Activated CD8-positive, alpha-beta memory T cell treated with anti-CD3 and anti-CD28 coated beads, Interleukin-2, amount 10 ng/mL, durations not matched to agents 7 days and 5 days (primary cell): ENCODE data around the gene TRIM29. TPM values are rescaled to one million over a fixed set of nuclear protein-coding genes. Genes with fewer than 3 reads are reported as not detected.

ENCODE experiments used
- ATAC-seq: fragments of 150-1000 bp; cut with Tn5 transposase; one replicate; pipeline ENCODE4 v1.10.0; 2021; ENCODE audit warnings: moderate library complexity
- CTCF ChIA-PET: fragments of 350-600 bp; sonication (Branson Sonifier 250); formaldehyde crosslinking; loops from one replicate; lab custom pipeline; 2021; ENCODE audit warnings: antibody characterized with exemption; lab: Charles Lee
- DNase-seq: peaks from one replicate; pipeline ENCODE4 v3.0.0-alpha.2; 2020
- H3K27ac Mint-ChIP-seq: one replicate; pipeline ENCODE4 v1.8.0; 2021; ENCODE audit warnings: mild to moderate bottlenecking, mixed read lengths
- H3K27me3 Mint-ChIP-seq: one replicate; pipeline ENCODE4 v1.8.0; 2021; ENCODE audit warnings: mixed read lengths
- H3K36me3 Mint-ChIP-seq: one replicate; pipeline ENCODE4 v1.8.0; 2021; ENCODE audit warnings: mild to moderate bottlenecking, mixed read lengths
- H3K4me1 Mint-ChIP-seq: one replicate; pipeline ENCODE4 v1.8.0; 2021; ENCODE audit warnings: mixed read lengths
- H3K4me3 Mint-ChIP-seq: one replicate; pipeline ENCODE4 v1.8.0; 2021; ENCODE audit warnings: mild to moderate bottlenecking, moderate library complexity, mixed read lengths
- H3K9me3 Mint-ChIP-seq: one replicate; pipeline ENCODE4 v1.8.0; 2022; ENCODE audit warnings: low read depth, mixed read lengths
- total RNA-seq, 2 experiments: library from RNA; stranded (reverse); gene quantifications; one replicate each; pipeline ENCODE4 v1.2.3, GENCODE V29; 2021

Gene TRIM29
- total RNA-seq, 2 experiments from 2014 or later = not detected

DNA sequence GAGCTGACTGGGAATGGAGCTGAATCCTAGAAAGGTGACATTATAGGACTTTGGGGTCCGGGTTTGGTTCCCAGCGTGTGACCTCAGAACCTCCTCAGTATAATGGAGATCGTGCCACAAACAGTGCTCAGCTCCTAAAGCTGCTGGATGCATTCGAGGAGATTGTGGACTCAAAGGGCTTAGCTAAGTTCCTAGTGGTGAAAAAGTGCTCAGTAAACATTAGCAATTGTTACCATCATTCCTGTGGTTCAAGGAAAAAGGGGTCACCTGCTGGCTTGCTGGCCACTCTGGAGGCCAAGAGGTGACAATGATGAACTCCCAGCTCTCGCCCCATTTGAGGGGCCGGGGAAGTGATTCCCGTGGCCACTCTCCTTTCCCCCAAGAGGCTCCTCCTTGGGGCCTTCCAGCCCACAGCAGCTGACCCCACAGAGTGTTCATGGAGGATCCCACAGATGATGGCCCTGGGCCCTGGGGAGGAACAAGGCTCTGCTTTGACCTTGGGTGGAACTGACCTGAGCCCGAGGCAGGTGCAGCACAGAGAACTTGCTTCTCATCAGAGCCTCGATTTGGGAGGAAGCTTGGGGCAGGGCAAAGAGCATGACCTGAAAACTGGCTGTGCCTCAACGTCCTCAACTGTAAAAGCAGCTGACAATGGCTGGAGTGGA lies 40.1 kb downstream of the TRIM29 start:
- no peak for DNase-seq
- no peak overlapping the region for H3K4me3 Mint-ChIP-seq
- no peaks in the 10 kb centered on the region for H3K36me3 Mint-ChIP-seq

DNA sequence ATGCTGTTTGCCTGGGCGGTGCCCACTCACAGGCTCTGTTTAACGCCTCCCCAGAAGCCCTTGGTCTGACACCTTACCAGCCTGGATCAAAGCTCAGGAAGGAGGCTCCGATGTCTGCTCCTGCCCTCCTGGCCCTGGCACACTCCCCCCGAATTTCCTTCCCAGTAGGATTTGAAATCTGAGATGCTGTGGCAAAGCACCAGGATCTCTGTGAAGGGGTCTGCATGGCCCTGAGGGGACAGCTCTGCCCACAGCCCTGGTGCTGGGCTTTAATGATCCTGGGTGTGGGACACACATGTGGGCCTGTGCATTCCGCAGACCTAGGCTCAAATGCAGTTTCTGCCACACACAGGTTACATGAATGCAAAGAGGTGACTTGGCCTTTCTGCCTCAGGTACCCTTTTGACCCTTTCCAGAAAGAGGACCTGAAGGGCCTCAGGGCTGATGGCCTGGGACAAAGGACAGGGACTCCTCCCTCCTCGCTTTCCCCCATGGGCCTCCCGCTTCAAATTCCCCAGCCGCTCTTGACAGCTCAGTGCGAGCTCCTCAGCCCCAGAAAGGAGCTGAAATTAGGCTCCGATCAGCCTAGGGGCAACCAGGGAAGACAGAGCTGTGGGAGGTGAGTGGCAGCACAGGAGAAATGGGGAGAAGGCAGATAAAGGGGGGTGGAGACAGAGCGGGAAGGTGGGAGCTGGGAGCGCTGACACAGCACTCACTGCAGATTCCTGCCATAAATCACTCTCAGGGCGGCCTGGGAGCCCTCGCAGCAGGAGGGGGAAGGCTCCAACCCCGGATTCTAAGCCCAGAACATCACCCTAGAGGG lies 41.3 kb downstream of the TRIM29 start:
- no peak overlapping the region for H3K4me3 Mint-ChIP-seq
- ATAC-seq = no peak
- no peak overlapping the region for H3K27ac Mint-ChIP-seq
- no peak for DNase-seq
- peaks cover 23% of the 10 kb centered on the region for H3K27me3 Mint-ChIP-seq
- CTCF ChIA-PET = interaction anchor here (1.9 kb wide), 1 partner anchor 12 kb away, joined by 9 read pairs; no protein-coding TSS in a partner anchor
- no peaks in the 10 kb centered on the region for H3K36me3 Mint-ChIP-seq
- no peaks in the 10 kb centered on the region for H3K4me1 Mint-ChIP-seq
- no peaks in the 10 kb centered on the region for H3K9me3 Mint-ChIP-seq

More for the DNA sequence above, 40.1 kb downstream of the TRIM29 start:
- CTCF ChIA-PET = interaction anchor here (0.7 to 1.9 kb wide), 3 partner anchors 10 to 23 kb away, joined by 3 to 9 read pairs (median 3); no protein-coding TSS in a partner anchor
- H3K27me3 Mint-ChIP-seq = peaks cover 23% of the 10 kb centered on the region
- H3K27ac Mint-ChIP-seq = no peak overlapping the region
- ATAC-seq = no peak
- H3K4me1 Mint-ChIP-seq = no peaks in the 10 kb centered on the region
- H3K9me3 Mint-ChIP-seq = no peaks in the 10 kb centered on the region

DNA sequence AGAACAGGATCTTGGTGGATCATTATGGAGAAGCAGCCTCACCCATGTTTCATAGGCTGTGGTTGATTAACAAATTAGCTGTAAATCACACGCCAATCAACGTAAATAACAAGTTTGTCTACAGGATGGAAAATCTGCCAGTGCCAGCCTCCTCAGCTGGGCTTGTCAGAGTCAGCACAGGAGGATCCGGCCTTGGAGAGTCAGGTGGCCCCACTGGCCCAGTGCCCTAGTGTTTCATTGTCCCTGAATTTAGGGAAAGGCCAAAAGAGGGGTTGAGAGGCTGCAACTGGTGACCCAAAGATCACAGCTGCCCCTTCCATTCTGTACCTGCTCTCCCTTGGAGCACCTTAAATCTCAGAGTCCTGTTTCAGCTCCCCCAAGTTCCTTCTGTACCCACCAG lies 42.4 kb downstream of the TRIM29 start:
- Mint-ChIP-seq H3K27ac (no peak overlapping the region), H3K36me3 (no peaks in the 10 kb centered on the region), H3K4me1 (no peaks in the 10 kb centered on the region), H3K9me3 (no peaks in the 10 kb centered on the region), H3K27me3 (peaks cover 19% of the 10 kb centered on the region), H3K4me3 (no peak overlapping the region)
- ATAC-seq (no peak), DNase-seq (no peak)
- CTCF ChIA-PET = interaction anchor here (1.2 kb wide), 1 partner anchor 13 kb away, joined by 4 read pairs; no protein-coding TSS in a partner anchor

DNA sequence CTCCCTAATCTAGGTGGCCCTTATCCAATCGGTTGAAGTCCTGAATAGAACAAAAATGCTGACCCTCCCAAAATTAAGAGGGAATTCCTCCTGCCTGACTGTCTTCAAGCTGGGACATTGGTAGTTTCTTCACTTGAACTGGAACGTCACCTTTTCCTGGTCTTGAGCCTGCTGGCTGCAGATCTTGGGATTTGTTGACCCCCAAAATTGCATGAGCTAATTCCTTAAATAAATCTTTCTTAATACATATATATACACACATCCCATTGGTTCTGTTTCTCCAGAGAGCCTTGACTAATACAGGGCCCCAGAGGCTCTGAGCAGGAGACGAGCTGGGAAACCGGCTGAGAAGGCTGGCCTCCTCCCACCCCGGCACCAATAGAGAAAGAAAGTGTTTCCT lies 46.2 kb downstream of the TRIM29 start:
- H3K27ac Mint-ChIP-seq = no peak overlapping the region
- CTCF ChIA-PET = interaction anchor here (1.3 kb wide), 1 partner anchor 16 kb away, joined by 4 read pairs; no protein-coding TSS in a partner anchor
- no peak for ATAC-seq

DNA sequence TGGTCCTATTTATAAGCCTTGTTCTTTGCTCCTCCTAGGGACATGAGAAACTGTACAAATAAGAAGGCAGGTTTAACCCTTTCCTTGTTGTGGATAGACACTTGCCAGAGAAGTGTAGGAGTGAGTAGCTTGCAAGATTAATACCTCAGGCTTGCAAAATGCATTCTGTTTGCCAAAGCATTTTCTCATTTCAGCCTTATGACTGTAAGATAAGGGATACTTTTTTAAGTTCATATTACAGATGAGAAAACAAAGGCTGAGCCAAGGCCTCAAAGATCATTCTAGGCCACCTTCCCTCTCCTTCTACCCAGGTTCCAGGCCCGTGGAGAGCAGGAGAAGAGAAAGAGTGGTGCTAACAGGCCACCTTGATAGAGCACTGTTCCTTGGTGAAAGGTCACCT lies 46.8 kb downstream of the TRIM29 start:
- Mint-ChIP-seq H3K36me3 (no peaks in the 10 kb centered on the region), H3K27ac (no peak overlapping the region), H3K27me3 (peaks cover 11% of the 10 kb centered on the region), H3K9me3 (no peaks in the 10 kb centered on the region), H3K4me3 (no peak overlapping the region), H3K4me1 (peaks cover 7% of the 10 kb centered on the region)
- ATAC-seq (no peak), DNase-seq (no peak)
- CTCF ChIA-PET = interaction anchor here (1.3 kb wide), 1 partner anchor 17 kb away, joined by 4 read pairs; no protein-coding TSS in a partner anchor

More for the DNA sequence above, 46.2 kb downstream of the TRIM29 start:
- no peaks in the 10 kb centered on the region for H3K36me3 Mint-ChIP-seq
- no peak overlapping the region for H3K4me3 Mint-ChIP-seq
- peaks cover 7% of the 10 kb centered on the region for H3K4me1 Mint-ChIP-seq
- peaks cover 14% of the 10 kb centered on the region for H3K27me3 Mint-ChIP-seq
- no peak for DNase-seq
- no peaks in the 10 kb centered on the region for H3K9me3 Mint-ChIP-seq

DNA sequence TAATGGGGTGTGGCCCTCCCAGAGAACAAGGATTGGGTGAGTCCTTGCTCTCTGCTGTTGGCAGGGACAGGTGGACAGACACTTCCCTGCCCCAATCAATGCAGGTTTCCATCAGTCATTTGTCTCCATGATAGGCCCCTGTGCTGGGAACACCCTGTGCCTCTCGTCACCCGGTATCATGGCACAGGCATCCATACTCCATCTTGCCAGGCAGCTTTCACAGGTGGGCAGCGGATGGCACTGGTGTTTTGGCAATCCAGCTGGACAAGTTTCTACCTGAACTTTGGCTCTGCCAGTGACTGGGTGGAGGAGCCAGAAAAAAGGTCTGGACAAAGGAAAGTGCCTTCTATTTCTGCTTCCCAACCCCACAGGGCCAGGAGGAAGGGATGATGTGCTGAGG lies 47.5 kb downstream of the TRIM29 start:
- peaks cover 4% of the 10 kb centered on the region for H3K9me3 Mint-ChIP-seq
- H3K27ac Mint-ChIP-seq = no peak overlapping the region
- H3K4me3 Mint-ChIP-seq = no peak overlapping the region
- ATAC-seq = no peak
- no peak for DNase-seq
- H3K36me3 Mint-ChIP-seq = peaks cover 4% of the 10 kb centered on the region
- CTCF ChIA-PET = no interaction called here
- H3K4me1 Mint-ChIP-seq = peaks cover 7% of the 10 kb centered on the region
- H3K27me3 Mint-ChIP-seq = peaks cover 7% of the 10 kb centered on the region

DNA sequence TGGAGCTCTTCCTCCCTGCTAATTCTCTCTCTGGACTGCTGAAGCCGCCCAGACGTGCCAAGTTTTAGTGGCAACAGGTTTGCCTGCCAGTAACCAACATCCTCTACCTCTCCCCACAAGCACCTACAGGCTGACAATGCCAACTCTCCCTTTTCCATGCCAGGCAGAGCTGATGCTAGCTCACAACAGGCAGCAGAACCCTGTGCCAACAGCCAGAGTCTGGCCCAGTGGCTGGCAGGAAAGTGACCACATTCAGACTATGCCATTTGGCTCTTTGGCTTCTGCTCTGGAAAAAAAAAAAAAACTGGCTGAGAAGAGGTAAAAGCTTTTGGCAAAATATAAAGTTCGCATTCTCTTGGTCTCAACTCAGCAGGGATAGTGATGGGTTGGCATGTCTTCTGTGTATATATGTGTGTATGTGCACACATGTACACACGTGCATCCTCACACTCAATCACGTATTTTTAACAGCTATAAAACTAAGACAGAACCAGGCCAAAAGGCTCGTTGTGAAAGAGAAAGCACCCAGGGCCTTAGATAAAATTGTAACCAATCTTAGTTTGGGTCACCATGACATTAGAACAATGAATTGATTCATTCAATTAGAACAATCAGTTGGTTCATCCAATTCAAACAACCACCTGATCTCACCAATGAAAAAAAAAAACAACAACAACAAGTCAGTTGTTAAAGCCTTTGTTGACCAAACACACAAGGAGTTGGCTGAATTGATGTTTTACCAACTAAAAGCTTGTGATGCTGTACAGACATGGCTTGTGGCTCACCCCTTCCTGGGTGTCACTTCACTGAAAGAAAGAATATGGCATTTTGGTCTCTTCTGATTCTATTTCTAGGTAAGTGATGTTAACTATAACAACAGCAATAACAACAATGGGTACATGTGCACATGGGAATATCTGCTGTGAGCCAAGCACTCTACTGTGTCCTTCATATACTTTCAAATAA lies 48.6 kb downstream of the TRIM29 start:
- no peak for DNase-seq
- peaks cover 7% of the 10 kb centered on the region for H3K4me1 Mint-ChIP-seq
- H3K27ac Mint-ChIP-seq = no peak overlapping the region
- no peak for ATAC-seq
- H3K4me3 Mint-ChIP-seq = no peak overlapping the region
- peaks cover 6% of the 10 kb centered on the region for H3K9me3 Mint-ChIP-seq
- peaks cover 5% of the 10 kb centered on the region for H3K36me3 Mint-ChIP-seq
- peaks cover 7% of the 10 kb centered on the region for H3K27me3 Mint-ChIP-seq
- CTCF ChIA-PET = interaction anchor here (1.3 to 1.4 kb wide), 2 partner anchors 9 to 19 kb away, joined by 3 to 4 read pairs; no protein-coding TSS in a partner anchor

DNA sequence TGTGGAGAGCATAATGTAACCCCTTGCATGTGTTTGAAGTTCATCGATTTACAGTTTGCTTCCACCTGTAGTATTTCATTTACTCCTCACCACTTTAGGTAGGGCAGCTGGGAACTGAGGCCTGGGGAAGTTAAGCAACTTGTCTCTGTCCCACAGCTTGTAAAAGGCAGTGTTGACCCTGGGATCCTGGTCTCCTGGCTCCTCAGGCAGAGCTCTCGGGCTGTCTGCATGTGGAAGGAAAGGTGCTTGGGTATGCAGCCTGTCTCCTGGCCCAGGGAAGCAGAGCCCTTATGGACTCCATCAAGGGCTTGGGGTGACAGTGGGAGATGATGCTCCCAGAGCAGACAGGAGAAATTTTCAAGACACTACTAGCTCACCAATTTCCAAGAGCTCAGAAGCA lies 49.9 kb downstream of the TRIM29 start:
- no peak overlapping the region for H3K27ac Mint-ChIP-seq

DNA sequence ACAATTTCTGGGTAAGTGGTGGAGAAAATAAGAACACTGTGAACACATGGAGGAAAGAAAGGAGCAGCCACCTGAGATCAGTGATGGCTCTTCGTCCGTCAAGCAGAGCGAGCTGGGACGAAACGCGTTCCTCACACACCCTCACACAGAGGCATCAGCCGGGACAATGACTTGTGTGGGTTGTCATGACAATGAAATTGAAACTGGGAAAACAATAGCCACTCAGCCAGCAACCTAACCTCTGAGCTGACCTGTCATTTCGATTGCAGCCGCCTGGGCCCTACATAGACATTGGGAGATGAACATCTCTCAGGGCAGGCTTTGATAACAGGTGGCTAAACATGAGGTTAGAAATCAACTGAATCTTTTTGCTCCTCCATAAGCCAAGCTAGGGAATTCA lies 51.3 kb downstream of the TRIM29 start:
- Mint-ChIP-seq H3K27ac (no peak overlapping the region), H3K4me1 (peaks cover 7% of the 10 kb centered on the region), H3K36me3 (peaks cover 15% of the 10 kb centered on the region), H3K4me3 (no peak overlapping the region), H3K27me3 (peaks cover 3% of the 10 kb centered on the region), H3K9me3 (peaks cover 15% of the 10 kb centered on the region)
- DNase-seq = no peak
- CTCF ChIA-PET = no interaction called here
- no peak for ATAC-seq

More for the DNA sequence above, 49.9 kb downstream of the TRIM29 start:
- DNase-seq (no peak), ATAC-seq (no peak)
- H3K9me3 Mint-ChIP-seq = peaks cover 12% of the 10 kb centered on the region
- no peak overlapping the region for H3K4me3 Mint-ChIP-seq
- H3K27me3 Mint-ChIP-seq = peaks cover 7% of the 10 kb centered on the region
- H3K4me1 Mint-ChIP-seq = peaks cover 7% of the 10 kb centered on the region
- CTCF ChIA-PET = interaction anchor here (1.0 to 1.4 kb wide), 3 partner anchors 10 to 359 kb away, joined by 3 to 4 read pairs (median 3); partner anchors contain the start of gene NECTIN1
- peaks cover 11% of the 10 kb centered on the region for H3K36me3 Mint-ChIP-seq

DNA sequence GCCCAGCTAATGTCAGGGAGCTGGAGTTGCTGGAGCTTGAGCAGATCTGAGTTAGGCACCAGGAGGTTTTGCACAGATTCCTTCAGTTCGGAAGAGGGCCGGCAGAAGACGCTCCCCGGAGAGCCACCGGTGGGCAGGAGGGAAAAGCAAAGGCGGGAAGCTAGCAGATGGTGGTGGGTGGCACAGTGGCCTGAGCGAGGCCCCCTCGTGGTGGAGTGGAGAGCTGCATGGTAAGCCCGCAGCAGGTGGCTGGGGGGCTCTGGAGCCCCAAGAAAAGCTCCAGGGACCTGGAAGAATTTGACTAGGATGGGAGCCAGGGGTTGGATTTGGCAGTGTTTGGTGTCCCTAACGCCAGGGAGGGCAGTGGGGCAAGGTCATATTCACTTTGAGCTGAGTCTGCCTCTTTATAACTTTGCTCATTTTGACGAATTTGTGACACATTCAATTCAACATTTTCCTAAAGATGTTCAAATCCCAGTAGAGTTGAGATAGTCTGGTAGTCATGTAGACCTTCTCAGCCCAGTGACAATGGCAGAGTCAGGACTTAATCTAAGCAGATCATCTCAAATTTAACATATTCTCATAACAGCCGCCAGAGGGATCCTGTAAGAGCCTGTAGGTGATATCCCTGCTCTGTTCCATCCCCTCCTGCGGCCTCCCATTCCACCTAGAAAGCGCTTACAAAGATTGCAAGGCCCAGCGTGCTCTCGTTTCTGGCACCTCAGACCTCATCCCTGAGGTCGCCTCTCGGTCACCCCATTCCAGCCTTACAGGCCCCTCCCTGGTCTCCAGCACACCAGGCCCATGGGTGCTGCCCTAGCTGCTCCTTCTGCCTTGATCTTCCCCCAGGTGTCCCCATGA lies 57.9 kb downstream of the TRIM29 start:
- DNase-seq (no peak), ATAC-seq (no peak)
- Mint-ChIP-seq H3K27ac (no peak overlapping the region), H3K36me3 (peaks cover 15% of the 10 kb centered on the region), H3K4me1 (no peaks in the 10 kb centered on the region), H3K27me3 (peaks cover 7% of the 10 kb centered on the region), H3K9me3 (peaks cover 21% of the 10 kb centered on the region), H3K4me3 (no peak overlapping the region)
- CTCF ChIA-PET = no interaction called here

DNA sequence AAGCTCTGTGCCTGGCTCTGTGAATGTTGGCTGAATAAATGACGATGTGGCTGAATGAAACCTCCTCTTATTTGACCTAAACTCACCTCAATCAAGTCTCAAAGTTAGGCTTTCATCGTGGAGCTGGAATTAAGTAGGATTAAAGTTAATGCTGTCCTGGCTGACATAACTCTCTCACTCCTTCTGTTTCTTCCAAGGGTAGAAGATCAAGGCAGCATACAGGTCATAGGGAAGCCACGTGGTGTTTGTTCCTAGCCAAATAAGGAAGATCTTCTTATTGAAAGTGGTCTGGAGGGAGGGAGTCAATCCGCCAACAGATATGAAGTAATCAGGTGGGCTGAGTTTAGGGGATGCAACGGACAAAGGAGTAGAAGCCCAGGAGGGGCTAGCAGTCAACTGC lies 59.5 kb downstream of the TRIM29 start:
- Mint-ChIP-seq H3K9me3 (peaks cover 15% of the 10 kb centered on the region), H3K4me1 (no peaks in the 10 kb centered on the region), H3K27me3 (peaks cover 8% of the 10 kb centered on the region), H3K27ac (no peak overlapping the region), H3K36me3 (peaks cover 9% of the 10 kb centered on the region), H3K4me3 (no peak overlapping the region)
- no peak for ATAC-seq
- CTCF ChIA-PET = no interaction called here
- DNase-seq = no peak

DNA sequence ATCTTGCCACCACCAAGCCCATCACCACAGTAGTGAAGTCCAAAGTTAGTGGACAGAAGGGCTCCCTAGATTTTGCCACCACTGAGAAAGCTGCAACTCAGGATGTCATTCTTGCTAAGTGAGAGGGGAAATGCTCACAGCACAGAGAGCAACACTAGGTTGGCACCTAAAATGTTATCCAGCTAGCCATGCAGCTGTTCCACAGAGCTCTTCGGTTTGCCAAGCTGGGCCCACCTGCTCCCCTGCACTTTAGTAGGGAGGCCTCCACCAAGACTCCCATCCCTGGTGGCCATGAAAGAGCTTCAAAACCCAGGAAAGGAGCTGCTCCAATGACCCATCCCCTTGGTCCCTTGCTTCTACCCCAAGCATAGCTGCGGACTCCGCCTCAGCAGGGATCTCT lies 63.8 kb downstream of the TRIM29 start:
- DNase-seq (no peak), ATAC-seq (no peak)
- Mint-ChIP-seq H3K27me3 (peaks cover 6% of the 10 kb centered on the region), H3K36me3 (no peaks in the 10 kb centered on the region), H3K9me3 (no peaks in the 10 kb centered on the region), H3K27ac (no peak overlapping the region), H3K4me1 (no peaks in the 10 kb centered on the region), H3K4me3 (no peak overlapping the region)
- CTCF ChIA-PET = no interaction called here
